Fibroblast of lung (primary cell): ENCODE measurements around the gene BANF2.

Source experiments
- EZH2 ChIP-seq: IDR thresholded peaks from 2 replicates; pipeline ENCODE4 v1.5.1; 2012; ENCODE audit warnings: low read length, control low read depth, mild to moderate bottlenecking; ENCODE audit errors: missing control alignments
- TF ChIP-seq, protein P1 (sequence below), 2 donors: IDR thresholded peaks in 1 of 2; conservative IDR thresholded peaks in 1 of 2; 1 replicate in 1 of 2; 2 replicates in 1 of 2; pipeline ENCODE4 v1.5.1; 2011 to 2012; ENCODE audit warnings: low read length in 2 of 2, control low read depth in 1 of 2, inconsistent platforms in 1 of 2, low read depth in 1 of 2, mild to moderate bottlenecking in 1 of 2

- TF ChIP-seq, protein P1, sequence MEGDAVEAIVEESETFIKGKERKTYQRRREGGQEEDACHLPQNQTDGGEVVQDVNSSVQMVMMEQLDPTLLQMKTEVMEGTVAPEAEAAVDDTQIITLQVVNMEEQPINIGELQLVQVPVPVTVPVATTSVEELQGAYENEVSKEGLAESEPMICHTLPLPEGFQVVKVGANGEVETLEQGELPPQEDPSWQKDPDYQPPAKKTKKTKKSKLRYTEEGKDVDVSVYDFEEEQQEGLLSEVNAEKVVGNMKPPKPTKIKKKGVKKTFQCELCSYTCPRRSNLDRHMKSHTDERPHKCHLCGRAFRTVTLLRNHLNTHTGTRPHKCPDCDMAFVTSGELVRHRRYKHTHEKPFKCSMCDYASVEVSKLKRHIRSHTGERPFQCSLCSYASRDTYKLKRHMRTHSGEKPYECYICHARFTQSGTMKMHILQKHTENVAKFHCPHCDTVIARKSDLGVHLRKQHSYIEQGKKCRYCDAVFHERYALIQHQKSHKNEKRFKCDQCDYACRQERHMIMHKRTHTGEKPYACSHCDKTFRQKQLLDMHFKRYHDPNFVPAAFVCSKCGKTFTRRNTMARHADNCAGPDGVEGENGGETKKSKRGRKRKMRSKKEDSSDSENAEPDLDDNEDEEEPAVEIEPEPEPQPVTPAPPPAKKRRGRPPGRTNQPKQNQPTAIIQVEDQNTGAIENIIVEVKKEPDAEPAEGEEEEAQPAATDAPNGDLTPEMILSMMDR (conservative IDR thresholded peaks at IDR 0.05 in 1 of 2, IDR thresholded peaks at IDR 0.05 in 1 of 2; ENCODE audit: low read depth in 1 of 2, low read length in 2 of 2) = no peak
- TF ChIP-seq EZH2 = no peak
Measured at GRCh38 chr20:17748279-17748678, 48.5 kb downstream of the BANF2 start.
